Stimulated activated CD4-positive, alpha-beta T cell treated with anti-CD3 and anti-CD28 coated beads, Interleukin-2, amount 100 ng/mL, for 24 hours (primary cell): ENCODE measurements around the gene WAC.
A peak's percentile ranks its signal among the peaks of the same experiment; 100 is the strongest.

Experiments used
- DNase-seq, 2 donors: peaks; one replicate each; pipeline ENCODE4 v3.0.0-alpha.2; 2020

Gene WAC

DNA sequence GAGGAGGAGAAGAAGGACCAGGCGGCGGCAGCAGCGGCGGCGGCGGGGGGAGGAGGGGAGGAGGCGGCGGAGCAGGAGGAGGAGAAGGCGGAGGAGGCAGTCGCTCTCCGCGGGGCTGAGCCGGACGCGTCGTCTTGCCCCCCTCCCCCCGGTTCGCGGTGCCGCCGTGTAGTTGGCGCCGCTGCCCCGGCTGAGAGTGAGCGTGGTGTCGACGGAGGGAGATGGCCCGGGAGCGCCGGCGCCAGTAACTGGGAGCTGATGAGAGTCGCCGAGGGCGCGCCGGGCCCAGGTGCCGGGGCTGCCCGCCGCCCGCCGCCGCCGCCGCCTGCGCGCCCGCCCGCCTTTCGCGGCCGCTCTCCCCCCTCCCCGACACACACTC lies 257 bp downstream of the WAC start:
- no peak for DNase-seq

GRCh38 chr10:28533571-28534304 lies 820 bp downstream of the WAC start:
- peak; percentile 72 to 78 for DNase-seq

- DNase-seq = no peak
These were observed 2.9 kb downstream of the WAC start for GRCh38 chr10:28535846-28536245.

- DNase-seq = no peak
These were observed 5.7 kb downstream of the WAC start for GRCh38 chr10:28538595-28538994.

DNA sequence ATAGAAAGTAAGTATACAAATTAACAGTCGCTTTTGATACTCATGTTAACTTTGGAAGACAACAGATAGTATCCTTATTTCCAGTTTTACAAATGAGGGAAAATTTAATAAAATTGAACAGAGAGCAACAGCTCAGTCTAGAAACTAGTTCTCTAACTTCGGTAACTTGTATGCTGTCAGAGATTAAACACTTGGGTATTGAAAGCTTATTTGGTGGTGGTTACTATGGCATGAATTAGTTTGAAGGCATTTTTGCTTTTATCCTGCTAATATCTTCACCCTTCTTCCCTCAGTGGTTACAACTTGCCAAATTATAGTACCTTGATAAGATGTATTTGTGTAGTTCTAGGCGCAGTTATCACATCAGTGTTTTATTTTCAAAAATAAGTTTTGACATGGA lies 7.2 kb downstream of the WAC start:
- no peak for DNase-seq

GRCh38 chr10:28541717-28542365 lies 8.9 kb downstream of the WAC start:
- no peak for DNase-seq

GRCh38 chr10:28542728-28543127 lies 9.8 kb downstream of the WAC start:
- no peak for DNase-seq

GRCh38 chr10:28544058-28544457 lies 11.1 kb downstream of the WAC start:
- DNase-seq = no peak

DNA sequence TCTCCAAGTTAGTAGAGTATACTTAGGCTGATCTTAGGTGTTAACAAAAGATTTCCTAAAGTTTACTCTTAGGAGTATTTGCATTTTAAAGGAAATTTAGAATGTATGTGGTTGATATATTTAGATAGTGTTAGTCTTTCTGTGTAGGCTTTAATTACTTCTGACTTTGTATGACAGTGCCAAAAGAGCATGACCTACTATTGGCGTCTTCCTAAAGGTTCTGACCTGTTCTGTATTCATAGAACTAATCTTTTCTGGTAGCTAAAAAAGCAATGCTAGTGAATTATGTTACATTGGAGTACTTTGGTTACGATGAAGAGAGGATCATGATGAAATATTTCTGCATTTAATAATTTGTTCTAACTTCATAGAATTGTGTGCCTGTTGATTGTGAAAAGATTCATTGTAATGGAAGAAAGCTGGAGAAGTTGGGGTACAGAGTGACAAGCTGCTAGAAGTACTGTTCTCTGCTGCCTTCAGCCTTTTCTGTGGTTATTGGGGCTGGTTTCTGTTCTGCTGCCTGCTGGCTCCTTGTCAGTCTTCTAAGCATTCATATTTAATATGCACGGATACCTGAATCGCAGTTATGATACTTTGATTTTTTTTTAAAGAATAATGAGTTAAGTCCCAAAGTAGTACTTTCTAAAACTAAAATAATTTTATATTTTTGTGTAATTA lies 13.2 kb downstream of the WAC start:
- DNase-seq = no peak

GRCh38 chr10:28548781-28549498 lies 16.0 kb downstream of the WAC start:
- no peak for DNase-seq

GRCh38 chr10:28551086-28551485 lies 18.2 kb downstream of the WAC start:
- DNase-seq = no peak

DNA sequence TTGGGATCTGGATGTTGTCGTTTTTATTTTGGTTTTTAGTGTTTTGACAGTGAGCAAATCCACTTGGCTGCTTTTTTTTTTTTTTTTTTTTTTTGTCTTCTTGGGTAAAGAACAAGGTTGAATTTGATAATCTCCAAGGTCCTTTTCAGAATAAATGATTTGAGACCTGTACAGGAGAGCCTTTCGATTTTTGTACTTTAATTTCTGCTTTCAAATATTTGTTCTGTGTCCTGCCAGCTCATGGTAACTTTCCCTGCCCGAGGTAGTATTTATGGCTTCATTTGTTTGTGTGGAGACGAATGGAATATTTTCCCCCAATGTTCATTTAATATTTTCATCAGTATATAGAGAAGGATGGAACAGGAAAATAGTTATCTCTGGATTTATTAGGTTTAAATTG lies 19.9 kb downstream of the WAC start:
- no peak for DNase-seq

DNA sequence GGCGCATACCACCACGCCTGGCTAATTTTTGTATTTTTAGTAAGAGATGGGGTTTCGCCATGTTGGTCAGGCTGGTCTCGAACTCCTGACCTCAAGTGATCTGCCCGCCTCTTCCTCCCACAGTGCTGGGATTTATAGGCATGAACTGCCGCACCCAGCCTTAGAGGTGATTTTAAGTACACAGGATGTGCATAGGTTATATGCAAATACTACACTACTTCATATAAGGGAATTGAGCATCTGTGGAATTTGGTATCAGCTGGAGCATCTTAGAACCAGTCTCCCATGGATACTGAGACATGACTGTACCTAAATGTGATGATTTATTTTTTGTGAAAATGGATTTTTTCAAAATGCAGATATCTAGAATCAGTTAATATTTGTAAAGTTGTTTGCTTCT lies 21.1 kb downstream of the WAC start:
- DNase-seq = no peak

DNA sequence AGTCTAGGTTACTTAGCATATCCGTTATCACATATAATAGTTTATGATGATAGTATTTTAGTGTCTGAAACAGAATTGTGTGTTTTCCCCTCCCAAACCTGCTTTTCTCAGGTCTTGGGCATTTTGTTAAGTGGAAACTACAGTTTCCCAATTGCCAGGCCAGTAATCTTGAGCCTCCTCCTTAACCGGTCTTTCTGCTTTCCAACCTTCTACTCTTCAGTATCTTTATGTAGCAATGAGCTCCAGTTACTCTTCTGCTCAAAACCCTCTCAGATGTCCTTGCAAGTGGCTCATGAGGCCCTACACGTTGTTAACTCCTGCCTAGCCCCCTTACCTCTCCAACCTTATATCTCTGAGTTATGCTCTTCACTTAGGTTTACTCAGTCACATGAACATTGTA lies 22.0 kb downstream of the WAC start:
- no peak for DNase-seq

GRCh38 chr10:28555358-28555757 lies 22.4 kb downstream of the WAC start:
- no peak for DNase-seq

GRCh38 chr10:28556142-28556541 lies 23.2 kb downstream of the WAC start:
- no peak for DNase-seq

GRCh38 chr10:28558186-28558585 lies 25.3 kb downstream of the WAC start:
- no peak for DNase-seq

DNA sequence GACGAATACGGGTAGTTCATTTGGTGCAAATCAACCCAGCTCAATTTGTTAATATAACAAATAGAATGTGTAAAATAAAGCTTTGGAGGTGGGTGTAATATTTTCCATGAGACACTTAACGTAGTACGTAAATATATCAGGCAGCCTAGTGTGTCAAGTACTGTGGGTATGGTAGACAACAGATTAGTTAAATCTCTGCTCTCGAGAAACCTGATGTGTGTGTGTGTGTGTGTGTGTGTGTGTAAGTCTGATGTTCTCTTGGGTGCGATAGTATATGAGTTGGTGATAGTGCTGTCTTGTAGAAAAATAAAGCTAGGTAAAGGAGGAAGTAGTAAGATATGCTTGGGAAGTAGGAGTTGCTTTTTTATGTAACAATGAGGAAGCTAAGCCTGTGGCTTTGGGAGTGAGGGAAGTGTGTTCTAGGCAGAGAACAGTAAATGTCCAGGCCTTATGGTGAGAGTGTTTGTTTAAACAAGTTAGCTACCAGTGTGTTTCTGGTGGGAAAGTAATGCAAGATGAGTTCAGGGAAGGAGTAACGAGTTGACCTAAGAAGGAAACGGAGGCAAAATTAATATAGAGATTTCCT lies 26.1 kb downstream of the WAC start:
- no peak for DNase-seq

DNA sequence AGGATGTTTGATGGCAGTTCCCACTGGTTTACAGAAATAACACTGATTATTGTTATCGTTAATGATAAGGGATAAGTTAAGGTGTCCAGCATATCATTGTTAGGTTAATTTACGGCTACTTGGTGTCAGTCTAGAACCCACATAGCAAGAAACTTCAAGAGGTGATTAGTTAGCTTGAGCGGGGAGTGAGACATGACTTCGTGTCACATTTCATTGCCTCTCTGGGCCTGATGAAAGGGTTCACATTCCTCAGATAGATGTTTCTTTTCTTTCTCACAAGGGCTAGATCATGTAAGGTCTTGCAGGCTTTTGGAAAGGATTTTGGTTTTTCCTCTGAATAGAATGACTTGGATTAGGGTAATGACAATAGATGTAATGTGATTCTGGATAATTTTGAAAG lies 26.7 kb downstream of the WAC start:
- DNase-seq = no peak

DNA sequence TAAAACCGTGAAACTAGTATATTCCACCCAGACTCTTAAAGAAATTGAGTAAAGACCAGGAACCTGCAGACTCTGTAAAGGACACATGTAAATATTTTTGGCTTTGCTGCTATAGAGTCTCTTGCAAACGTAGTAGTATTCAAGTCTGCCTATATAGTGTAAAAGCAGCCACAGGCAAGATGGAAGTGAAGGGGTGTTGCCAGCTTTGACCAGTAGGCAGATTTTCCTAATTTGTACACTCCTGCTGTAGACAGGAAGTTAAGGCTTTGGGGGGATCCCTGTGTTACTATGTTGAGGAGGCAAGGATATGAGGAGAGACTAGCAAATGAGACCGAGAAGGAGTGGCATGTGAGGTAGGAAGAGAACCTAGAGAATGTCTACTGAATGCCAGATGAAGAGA lies 27.7 kb downstream of the WAC start:
- no peak for DNase-seq

DNA sequence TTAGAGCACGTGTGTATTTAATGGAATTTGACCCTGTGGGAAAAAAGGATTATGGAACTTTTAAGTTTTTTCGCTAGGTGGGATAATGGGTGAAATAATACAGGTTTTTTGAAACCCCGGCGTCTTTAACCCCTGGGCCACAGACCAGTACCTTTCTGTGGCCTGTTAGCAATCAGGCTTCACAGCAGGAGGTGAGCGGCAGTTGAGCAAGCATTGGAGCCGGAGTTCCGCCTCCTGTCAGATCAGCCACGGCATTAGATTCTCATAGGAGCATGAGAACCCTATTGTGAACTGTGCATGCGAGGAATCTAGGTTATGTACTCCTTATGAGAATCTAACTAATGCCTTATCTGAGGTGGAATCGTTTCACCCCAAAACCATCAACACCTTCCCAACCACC lies 28.6 kb downstream of the WAC start:
- DNase-seq = no peak

- DNase-seq = no peak
These were observed 32.0 kb downstream of the WAC start for GRCh38 chr10:28564905-28565304.

DNA sequence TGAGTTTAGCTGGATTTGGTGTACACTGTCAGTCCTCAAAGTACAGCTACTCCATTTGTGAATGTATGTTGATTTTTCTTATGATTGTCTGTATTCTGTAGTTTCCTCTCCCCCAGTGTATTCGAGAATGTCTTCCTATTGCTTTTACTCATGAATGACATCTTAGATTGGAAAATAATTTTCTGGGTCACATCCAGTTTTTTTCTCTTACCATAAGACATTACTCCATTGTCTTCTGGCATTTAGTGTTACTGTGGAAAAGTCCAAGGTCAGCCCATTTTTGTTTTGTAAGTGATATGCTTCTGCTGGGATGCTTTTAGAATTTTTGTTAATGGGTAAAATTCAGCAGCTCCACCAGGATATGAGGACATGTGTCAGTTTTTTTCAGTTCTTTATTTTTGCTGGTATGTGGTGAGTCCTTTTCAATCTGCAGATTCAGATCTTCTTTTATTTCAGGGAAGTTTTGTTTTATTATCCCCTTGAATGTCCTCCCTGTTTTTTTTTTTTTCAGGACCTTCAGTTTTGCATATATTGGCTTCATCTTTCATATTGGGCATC lies 33.6 kb downstream of the WAC start:
- DNase-seq = no peak
